ENCODE results near the gene TOX2. TPM values are rescaled to one million over a fixed set of nuclear protein-coding genes. Genes with fewer than 3 reads are reported as not detected.

Gene TOX2
- total and polyA plus RNA-seq, 9 donors = 0.69 to 5.6 (median 1.8) TPM

DNA sequence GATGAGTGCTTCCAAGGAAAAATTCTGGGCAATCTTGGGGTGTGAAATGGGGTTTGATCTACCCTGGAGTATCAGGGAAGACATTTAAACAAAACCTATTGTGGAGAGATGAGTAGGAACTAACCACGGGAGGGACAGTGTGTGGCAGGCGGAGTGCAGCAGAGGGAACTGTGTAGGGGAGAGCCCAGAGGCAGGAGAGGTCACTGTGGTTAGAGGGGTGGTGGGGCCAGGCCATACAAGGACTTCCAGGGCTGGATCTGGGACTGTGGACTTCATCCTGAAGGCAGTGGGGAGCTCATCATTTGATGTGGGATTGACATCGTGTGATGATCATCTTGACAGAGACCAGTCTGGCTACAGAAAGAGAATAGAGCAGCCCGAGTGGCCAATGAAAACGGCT lies 89.0 kb downstream of the TOX2 start:
- H3K4me1 ChIP-seq (ENCODE audit: insufficient read depth) = no peaks in the 10 kb centered on the region
- 82 to 84% (median 84%) methylated on average over 5 of the region's 5 CpGs for WGBS, 3 donors
- intact Hi-C loops (cut with DNase I) = no loop called here

GRCh38 chr20:44004306-44004915 lies 89.8 kb downstream of the TOX2 start:
- WGBS, 3 donors = 80 to 90% (median 85%) methylated on average over 4 of the region's 4 CpGs
- Histone ChIP-seq H3K27ac (no peak overlapping the region), H3K4me1 (ENCODE audit: insufficient read depth) (no peaks in the 10 kb centered on the region), H3K9me3 (no peaks in the 10 kb centered on the region), H3K36me3 (no peaks in the 10 kb centered on the region), H3K27me3 (no peaks in the 10 kb centered on the region), H3K4me3 (no peak overlapping the region)
- TF ChIP-seq EP300 (IDR thresholded peaks at IDR 0.05) = no peak
- TF ChIP-seq POLR2A (IDR thresholded peaks at IDR 0.05) = no peak
- TF ChIP-seq CTCF (IDR thresholded peaks at IDR 0.05) = no peak
- DNase-seq = no peak
- intact Hi-C loops (cut with DNase I) = no loop called here

More for the DNA sequence above, 89.0 kb downstream of the TOX2 start:
- Histone ChIP-seq H3K36me3 (no peaks in the 10 kb centered on the region), H3K9me3 (no peaks in the 10 kb centered on the region), H3K27me3 (no peaks in the 10 kb centered on the region), H3K4me3 (no peak overlapping the region), H3K27ac (no peak overlapping the region)
- TF ChIP-seq EP300 (IDR thresholded peaks at IDR 0.05) (no peak), POLR2A (IDR thresholded peaks at IDR 0.05) (no peak), CTCF (IDR thresholded peaks at IDR 0.05) (no peak)
- no peak for DNase-seq

- intact Hi-C loops (cut with DNase I) = no loop called here
- Histone ChIP-seq H3K4me1 (ENCODE audit: insufficient read depth) (no peaks in the 10 kb centered on the region), H3K27ac (no peak overlapping the region), H3K36me3 (no peaks in the 10 kb centered on the region), H3K4me3 (no peak overlapping the region), H3K27me3 (no peaks in the 10 kb centered on the region), H3K9me3 (no peaks in the 10 kb centered on the region)
- TF ChIP-seq CTCF (IDR thresholded peaks at IDR 0.05) = no peak
- TF ChIP-seq EP300 (IDR thresholded peaks at IDR 0.05) = no peak
- TF ChIP-seq POLR2A (IDR thresholded peaks at IDR 0.05) = no peak
- no peak for DNase-seq
- WGBS, 3 donors = 70 to 73% (median 73%) methylated on average over 3 of the region's 3 CpGs
Observed at GRCh38 chr20:44005661-44006060, 91.0 kb downstream of the TOX2 start.

DNA sequence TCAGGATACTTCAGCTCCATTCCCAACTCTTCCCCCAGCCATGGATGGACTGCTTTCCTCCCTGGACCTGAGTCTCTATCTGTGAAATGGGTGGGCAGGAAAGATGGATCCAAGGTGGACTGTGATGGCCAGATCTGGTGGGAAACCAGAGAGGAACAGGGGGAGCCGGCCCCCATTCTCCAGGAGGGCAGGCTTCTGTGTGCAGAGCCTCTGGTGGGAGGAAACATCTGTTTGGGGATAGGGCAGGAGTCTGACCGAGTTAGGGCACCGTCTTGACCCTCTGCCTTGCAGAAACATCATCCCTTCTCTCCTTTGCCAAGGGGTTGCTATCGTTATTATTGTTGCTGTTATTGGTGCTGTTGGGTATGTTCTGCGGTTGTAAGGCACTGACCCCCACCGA lies 91.5 kb downstream of the TOX2 start:
- Histone ChIP-seq H3K9me3 (no peaks in the 10 kb centered on the region), H3K27ac (no peak overlapping the region), H3K4me1 (ENCODE audit: insufficient read depth) (no peaks in the 10 kb centered on the region), H3K36me3 (no peaks in the 10 kb centered on the region), H3K27me3 (no peaks in the 10 kb centered on the region), H3K4me3 (no peak overlapping the region)
- intact Hi-C loops (cut with DNase I) = no loop called here
- no peak for TF ChIP-seq POLR2A (IDR thresholded peaks at IDR 0.05)
- TF ChIP-seq EP300 (IDR thresholded peaks at IDR 0.05) = no peak
- no peak for TF ChIP-seq CTCF (IDR thresholded peaks at IDR 0.05)
- 84 to 91% (median 85%) methylated on average over 6 of the region's 6 CpGs for WGBS, 3 donors
- DNase-seq = no peak

Measured in ovary (tissue), 9 donors.